GM12891 (cell line): Measurements from ENCODE around the gene MIGA1.

ENCODE experiments used
- POLR2A ChIP-seq: IDR thresholded peaks from 2 replicates; pipeline ENCODE4 v1.6.1; 2011; ENCODE audit warnings: low read depth, low read length, control low read depth
- POLR2AphosphoS5 ChIP-seq: IDR thresholded peaks from 2 replicates; pipeline ENCODE4 v1.6.1; 2011; ENCODE audit warnings: low read depth, low read length, control low read depth
- TAF1 ChIP-seq: IDR thresholded peaks from 2 replicates; pipeline ENCODE4 v1.6.1; 2011; ENCODE audit warnings: low read depth, low read length, control low read depth

- no peak for TF ChIP-seq TAF1
- no peak for TF ChIP-seq POLR2A
- TF ChIP-seq POLR2AphosphoS5, result no peak
Measured at GRCh38 chr1:77881061-77881460, 101.6 kb downstream of the MIGA1 start.
